Common myeloid progenitor, CD34-positive (primary cell): ENCODE measurements around the gene MLXIP.
"Not testable (repeated sequence)": the region's sequence is repeated elsewhere in the genome, so short reads cannot be mapped to it uniquely, and the experiment has no call there.

Experiments used
- CTCF ChIA-PET: fragments of 350-600 bp; sonication (Branson Sonifier 250); formaldehyde crosslinking; loops from one replicate; lab custom pipeline; 2021; ENCODE audit warnings: antibody characterized with exemption; lab: Charles Lee
- POLR2A ChIA-PET: fragments of 350-600 bp; sonication (Branson Sonifier 250); formaldehyde crosslinking; loops from one replicate; lab custom pipeline; 2021; ENCODE audit warnings: antibody characterized with exemption; lab: Charles Lee
- DNase-seq, 3 donors: peaks; one replicate each; pipeline versions ENCODE4 v3.0.0 to v3.0.0-alpha.2; 2013
- H3K27ac ChIP-seq, 2 experiments: 1 replicate in 1 of 2; 2 replicates in 1 of 2; pipeline ENCODE4 v1.7.0; 2013; ENCODE audit warnings: inconsistent platforms in 2 of 2, low read length in 2 of 2, mild to moderate bottlenecking in 2 of 2, low read depth in 1 of 2, moderate library complexity in 1 of 2; ENCODE audit not compliant: severe bottlenecking in 2 of 2, insufficient read depth in 1 of 2, poor library complexity in 1 of 2
- H3K27me3 ChIP-seq, 5 experiments: replicated peaks in 2 of 5; 1 replicate in 3 of 5; 2 replicates in 2 of 5; pipeline versions ENCODE4 v1.6.1 to v1.7.0; 2013; ENCODE audit warnings: low read length in 4 of 5, mild to moderate bottlenecking in 2 of 5, moderate library complexity in 2 of 5, inconsistent platforms in 1 of 5; ENCODE audit not compliant: insufficient read depth in 5 of 5, control insufficient read depth in 4 of 5
- H3K36me3 ChIP-seq, 4 experiments: 1 replicate in 2 of 4; 2 replicates in 2 of 4; pipeline versions ENCODE4 v1.6.1 to v1.7.0; 2013; ENCODE audit warnings: low read length in 3 of 4, control low read depth in 1 of 4, mild to moderate bottlenecking in 1 of 4; ENCODE audit not compliant: control insufficient read depth in 4 of 4, insufficient read depth in 4 of 4
- H3K4me1 ChIP-seq, 4 experiments: 1 replicate in 3 of 4; 2 replicates in 1 of 4; pipeline versions ENCODE4 v1.6.1 to v1.7.1; 2013; ENCODE audit warnings: low read length in 3 of 4, mild to moderate bottlenecking in 3 of 4, control low read depth in 1 of 4, inconsistent platforms in 1 of 4, moderate library complexity in 1 of 4; ENCODE audit not compliant: control insufficient read depth in 4 of 4, insufficient read depth in 4 of 4; ENCODE audit errors: control extremely low read depth in 1 of 4
- H3K4me3 ChIP-seq, 7 experiments: 1 replicate in 4 of 7; 2 replicates in 3 of 7; pipeline versions ENCODE4 v1.5.1 to v1.7.0; 2013; ENCODE audit warnings: mild to moderate bottlenecking in 7 of 7, low read length in 6 of 7, moderate library complexity in 6 of 7, inconsistent platforms in 2 of 7, low read depth in 2 of 7, control low read depth in 1 of 7; ENCODE audit not compliant: insufficient read depth in 4 of 7, control insufficient read depth in 1 of 7; ENCODE audit errors: extremely low read depth in 1 of 7
- H3K9me3 ChIP-seq, 5 experiments: 1 replicate in 4 of 5; 2 replicates in 1 of 5; pipeline versions ENCODE4 v1.6.1 to v1.7.1; 2013; ENCODE audit warnings: low read length in 4 of 5, mild to moderate bottlenecking in 2 of 5, inconsistent platforms in 1 of 5, low read depth in 1 of 5, moderate library complexity in 1 of 5; ENCODE audit not compliant: control insufficient read depth in 4 of 5, insufficient read depth in 2 of 5; ENCODE audit errors: control extremely low read depth in 1 of 5
- WGBS: methylation state at CpG from one replicate; pipeline ENCODE4 v1.1.5; 2013; ENCODE audit not compliant: insufficient coverage; 5-methylcytosine and 5-hydroxymethylcytosine counted together

Gene MLXIP

DNA sequence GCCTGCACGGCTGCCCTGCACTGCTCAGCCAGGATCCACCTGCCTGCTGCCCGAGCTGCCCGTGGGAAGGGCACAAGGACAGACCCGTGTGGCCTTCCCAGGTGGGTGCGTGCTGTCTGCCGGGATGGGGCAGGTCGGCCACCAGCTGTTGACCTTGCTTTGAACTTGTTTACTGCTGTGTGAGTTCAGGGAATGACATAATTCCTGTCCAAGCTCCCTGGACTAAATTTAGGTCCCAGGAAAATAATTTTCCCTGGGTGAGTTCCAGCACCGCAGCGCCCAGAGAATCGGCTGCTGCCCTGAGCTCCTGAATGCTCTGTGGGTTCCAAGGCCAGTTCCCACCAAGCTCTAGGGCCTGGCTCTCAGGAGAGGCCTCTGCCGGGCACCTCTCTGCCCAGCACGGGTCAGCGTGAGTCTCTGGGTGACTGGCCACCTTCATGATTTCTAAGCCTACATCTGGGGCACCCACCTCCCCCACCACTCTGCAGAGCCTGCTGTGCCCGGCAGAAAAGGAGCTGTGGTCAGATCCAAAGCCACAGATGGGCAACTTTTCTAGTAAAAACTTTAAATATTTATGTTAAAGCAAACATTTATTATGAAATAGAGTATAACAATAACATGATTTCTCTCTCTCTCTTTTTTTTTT, 27.2 kb upstream of the MLXIP start:
- Histone ChIP-seq H3K4me1 (no peaks in the 10 kb centered on the region), H3K27me3 (no peaks in the 10 kb centered on the region), H3K27ac (no peak overlapping the region), H3K36me3 (peaks cover under 1 to 55% (median 39%) of the 10 kb centered on the region in 4 experiments), H3K9me3 (no peaks in the 10 kb centered on the region), H3K4me3 (no peak overlapping the region)
- DNase-seq = no peak
- 96% methylated on average over 13 of the region's 14 CpGs for WGBS
- ChIA-PET POLR2A (no interaction called here), CTCF (interaction anchor here (0.6 to 2.2 kb wide), 14 partner anchors 12 to 141 kb away, joined by 3 to 18 read pairs (median 4); no protein-coding TSS in a partner anchor)

DNA sequence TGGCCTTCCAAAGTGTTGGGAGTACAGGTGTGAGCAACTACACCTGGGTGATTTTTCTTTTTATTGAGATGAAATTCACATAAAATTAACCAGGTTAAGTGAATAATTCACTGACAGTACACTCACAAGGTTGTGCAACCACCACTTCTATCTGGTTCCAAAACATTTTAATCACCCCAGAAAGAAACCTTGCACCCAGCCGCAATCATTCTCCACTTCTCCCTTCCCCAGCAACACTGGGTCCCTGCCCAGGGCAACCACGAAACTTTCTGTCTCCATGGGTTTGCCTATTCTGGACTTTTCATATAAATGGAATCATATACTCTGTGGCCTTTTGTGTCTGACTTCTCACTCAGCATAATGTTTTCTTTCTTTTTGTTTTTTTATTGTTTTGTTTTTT, 26.3 kb upstream of the MLXIP start:
- Histone ChIP-seq H3K4me3 (no peak overlapping the region), H3K27ac (no peak overlapping the region), H3K27me3 (no peaks in the 10 kb centered on the region), H3K36me3 (peaks cover 5 to 57% (median 41%) of the 10 kb centered on the region in 4 experiments), H3K9me3 (no peaks in the 10 kb centered on the region), H3K4me1 (no peaks in the 10 kb centered on the region)
- DNase-seq = no peak
- ChIA-PET POLR2A (interaction anchor here (0.6 kb wide), 2 partner anchors 14 to 995 kb away, joined by 3 read pairs; no protein-coding TSS in a partner anchor), CTCF (interaction anchor here (0.7 to 2.2 kb wide), 6 partner anchors 11 to 140 kb away, joined by 3 to 18 read pairs (median 5); no protein-coding TSS in a partner anchor)
- 90% methylated on average over 2 of the region's 2 CpGs for WGBS

DNA sequence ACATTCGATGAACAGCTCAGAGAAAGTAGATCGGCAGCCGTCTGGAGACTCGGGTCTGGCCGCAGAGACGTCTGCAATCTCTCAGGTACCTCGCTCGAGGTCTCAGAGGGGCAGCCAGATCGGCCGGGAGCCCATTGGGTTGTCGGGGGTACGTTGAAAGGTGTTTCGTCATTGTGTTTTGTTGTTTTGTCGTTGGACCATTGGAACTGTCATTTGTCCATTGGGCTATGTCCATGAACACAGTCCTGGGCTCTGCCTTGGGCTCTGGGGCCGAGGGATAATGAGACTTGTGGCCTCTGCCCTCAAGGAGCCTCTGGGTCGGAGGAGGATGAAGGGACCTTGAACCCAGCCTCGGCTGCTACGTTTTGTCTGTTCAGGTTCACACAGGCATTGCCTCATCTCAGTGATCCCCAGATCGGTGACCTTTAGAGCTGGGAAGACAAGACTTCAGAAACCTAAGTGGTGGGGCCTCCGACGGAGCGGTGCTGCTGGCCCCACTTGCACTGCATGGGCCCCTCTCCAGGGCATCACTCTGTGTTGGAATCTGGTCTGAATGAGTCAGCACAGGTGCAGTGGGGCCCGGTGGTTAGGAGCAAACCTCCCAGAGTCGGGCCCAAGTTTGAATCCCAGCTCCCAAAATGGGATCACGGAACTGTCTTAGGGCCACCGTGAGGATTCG, 23.6 kb upstream of the MLXIP start:
- Histone ChIP-seq H3K27me3 (no peaks in the 10 kb centered on the region), H3K36me3 (peaks cover 8 to 70% (median 54%) of the 10 kb centered on the region in 4 experiments), H3K4me3 (no peak overlapping the region), H3K4me1 (no peaks in the 10 kb centered on the region), H3K27ac (no peak overlapping the region), H3K9me3 (no peaks in the 10 kb centered on the region)
- ChIA-PET CTCF (interaction anchor here (0.6 to 6.7 kb wide), 31 partner anchors 8 to 208 kb away, joined by 3 to 120 read pairs (median 3); no protein-coding TSS in a partner anchor), POLR2A (interaction anchor here (0.6 to 1.4 kb wide), 3 partner anchors 23 to 69 kb away, joined by 3 to 6 read pairs (median 4); partner anchors contain the start of gene MLXIP)
- DNase-seq = no peak
- WGBS = 97% methylated on average over 27 of the region's 27 CpGs

DNA sequence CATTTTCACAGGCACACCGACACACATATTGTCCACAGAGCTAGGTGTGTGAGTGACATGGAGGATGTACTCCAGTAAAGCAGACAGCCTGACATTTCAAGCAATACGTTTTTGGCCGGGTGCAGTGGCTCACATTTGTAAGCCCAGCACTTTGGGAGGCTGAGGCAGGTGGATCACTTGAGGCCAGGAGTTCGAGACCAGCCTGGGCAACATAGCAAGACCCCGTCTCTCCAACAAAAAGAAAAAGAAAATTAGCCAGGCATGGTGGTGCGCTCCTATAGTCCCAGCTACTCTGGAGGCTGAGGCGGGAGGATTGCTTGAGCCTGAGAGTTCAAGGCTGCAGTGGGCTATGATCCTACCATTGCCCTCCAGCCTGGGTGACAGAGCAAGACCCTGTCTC, 22.1 kb upstream of the MLXIP start:
- H3K9me3 ChIP-seq, POLR2A ChIA-PET, DNase-seq, H3K4me3 ChIP-seq, H3K27ac ChIP-seq, H3K4me1 ChIP-seq, H3K27me3 ChIP-seq: not testable (repeated sequence)
- WGBS = 96% methylated on average over 7 of the region's 7 CpGs
- CTCF ChIA-PET = interaction anchor here (0.6 to 6.7 kb wide), 6 partner anchors 25 to 134 kb away, joined by 3 to 120 read pairs (median 6); no protein-coding TSS in a partner anchor
- H3K36me3 ChIP-seq = peaks cover 10 to 69% (median 48%) of the 10 kb centered on the region in 4 experiments

DNA sequence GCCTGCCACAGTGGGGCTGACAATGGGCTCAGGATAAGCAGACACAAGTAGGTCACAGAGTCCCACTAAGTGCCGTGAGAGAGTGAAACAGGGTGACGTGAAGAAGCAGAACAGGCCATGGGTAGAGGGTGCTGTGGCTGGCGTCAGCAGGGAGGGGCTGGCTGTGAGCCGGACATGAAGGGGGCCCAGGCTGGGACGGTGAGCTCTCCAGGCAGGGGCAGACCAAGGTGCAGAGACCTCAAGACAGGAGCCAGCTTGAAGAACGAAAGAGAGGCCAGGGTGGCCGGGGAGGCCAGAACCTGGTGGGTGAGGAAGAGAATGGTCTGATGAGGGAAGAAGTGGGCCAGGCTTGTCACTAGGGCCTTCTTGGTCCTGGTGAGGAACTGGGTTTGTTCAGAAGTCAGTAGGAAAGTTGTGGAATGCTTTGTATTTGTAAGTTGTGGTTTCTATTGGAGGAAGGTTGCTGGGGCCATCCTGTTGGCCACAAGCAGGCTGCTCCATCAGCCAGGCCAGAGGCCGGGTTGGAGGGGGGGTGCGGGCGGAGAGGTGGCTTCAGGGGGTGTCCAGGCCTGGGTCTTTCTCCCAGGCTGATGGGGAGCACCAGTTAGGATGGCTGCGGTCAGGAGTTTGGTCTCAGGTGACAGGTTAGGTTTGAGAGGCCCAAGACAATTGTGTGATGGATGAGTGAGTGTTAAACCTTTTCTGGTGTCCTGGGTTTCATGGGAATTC, 21.4 kb upstream of the MLXIP start:
- DNase-seq = no peak
- no peaks in the 10 kb centered on the region for H3K9me3 ChIP-seq
- WGBS = 98% methylated on average over 10 of the region's 11 CpGs
- H3K36me3 ChIP-seq = peaks cover 10 to 73% (median 50%) of the 10 kb centered on the region in 4 experiments
- ChIA-PET CTCF (interaction anchor here (1.2 to 6.7 kb wide), 4 partner anchors 25 to 134 kb away, joined by 3 to 120 read pairs (median 6); no protein-coding TSS in a partner anchor), POLR2A (no interaction called here)
- no peak overlapping the region for H3K27ac ChIP-seq
- H3K4me3 ChIP-seq = no peak overlapping the region
- H3K4me1 ChIP-seq = no peaks in the 10 kb centered on the region
- no peaks in the 10 kb centered on the region for H3K27me3 ChIP-seq

DNA sequence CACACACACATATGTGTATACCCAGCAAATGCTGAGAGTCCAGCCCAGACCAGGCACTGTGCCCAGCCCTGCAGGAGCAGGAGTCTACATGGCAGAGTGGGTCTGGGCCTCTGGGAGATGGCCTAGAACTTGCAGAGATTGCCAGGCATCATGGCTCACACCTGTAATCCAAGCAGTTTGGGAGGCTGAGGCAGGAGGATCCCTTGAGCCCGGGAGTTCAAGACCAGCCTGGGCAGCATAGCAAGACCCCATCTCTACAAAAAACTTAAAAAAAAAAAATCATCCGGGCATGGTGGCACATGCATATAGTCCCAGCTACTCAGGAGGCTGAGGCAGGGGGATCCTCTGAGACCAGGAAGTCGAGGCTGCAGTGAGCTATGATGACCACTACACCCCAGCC, 20.8 kb upstream of the MLXIP start:
- Histone ChIP-seq H3K4me1 (peaks cover 0 to 4% (median 4%) of the 10 kb centered on the region in 4 experiments), H3K9me3 (no peaks in the 10 kb centered on the region), H3K27me3 (no peaks in the 10 kb centered on the region), H3K4me3 (no peak overlapping the region), H3K27ac (no peak overlapping the region), H3K36me3 (peaks cover 10 to 73% (median 50%) of the 10 kb centered on the region in 4 experiments)
- no peak for DNase-seq
- 100% methylated on average over 1 of the region's 3 CpGs for WGBS
- ChIA-PET POLR2A (no interaction called here), CTCF (interaction anchor here (0.6 to 6.7 kb wide), 3 partner anchors 48 to 75 kb away, joined by 3 to 120 read pairs (median 3); no protein-coding TSS in a partner anchor)
